OCI-LY7 (cell line): ENCODE data around the gene CBLN1. TPM values are rescaled to one million over a fixed set of nuclear protein-coding genes. Genes with fewer than 3 reads are reported as not detected.

Experiments used
- BruUV-seq: library from RNA; stranded (reverse); fragments of 400-500 nt; replicated peaks from 2 replicates; lab custom pipeline; 2021; lab: Mats Ljungman, UMichigan
- CTCF ChIA-PET: fragments of 300-600 bp; sonication (Branson Sonifier 250); formaldehyde crosslinking; loops from one replicate; lab custom pipeline; 2022; ENCODE audit warnings: antibody characterized with exemption; ENCODE audit not compliant: unreplicated experiment; lab: Charles Lee
- POLR2A ChIA-PET: fragments of 300-600 bp; sonication (Branson Sonifier 250); formaldehyde crosslinking; loops from one replicate; lab custom pipeline; 2022; ENCODE audit warnings: antibody characterized with exemption; lab: Charles Lee
- DNase-seq: peaks from one replicate; pipeline ENCODE4 v3.0.0-alpha.2; 2015; ENCODE audit warnings: low spot score
- H2AFZ ChIP-seq: fragments of 200-600 bp; sonication (generic), shearing (Covaris generic); 2 replicates; pipeline ENCODE4 v1.6.1; 2014; ENCODE audit warnings: mild to moderate bottlenecking, antibody characterized with exemption, low read length, moderate library complexity
- H3K27ac ChIP-seq: fragments of 200-600 bp; sonication (generic); 2 replicates; pipeline ENCODE4 v1.5.1; 2014; ENCODE audit warnings: mixed run types, low read depth, mild to moderate bottlenecking, moderate library complexity, low read length, inconsistent platforms; ENCODE audit not compliant: poor library complexity, severe bottlenecking
- H3K36me3 ChIP-seq: fragments of 200-600 bp; sonication (generic); 2 replicates; pipeline ENCODE4 v1.6.1; 2014; ENCODE audit warnings: mild to moderate bottlenecking, antibody characterized with exemption, low read length, moderate library complexity, mixed read lengths; ENCODE audit not compliant: insufficient read depth
- H3K4me1 ChIP-seq: fragments of 200-600 bp; sonication (generic); 2 replicates; pipeline ENCODE4 v1.5.1; 2014; ENCODE audit warnings: mild to moderate bottlenecking, low read length; ENCODE audit not compliant: insufficient read depth, poor library complexity, severe bottlenecking
- H3K4me2 ChIP-seq: fragments of 200-600 bp; sonication (generic); 2 replicates; pipeline ENCODE4 v1.6.1; 2014; ENCODE audit warnings: mild to moderate bottlenecking, low read length
- H3K4me3 ChIP-seq: fragments of 200-600 bp; sonication (generic); 2 replicates; pipeline ENCODE4 v1.5.1; 2014; ENCODE audit warnings: mild to moderate bottlenecking, low read depth, low read length; ENCODE audit not compliant: poor library complexity, severe bottlenecking
- H3K79me2 ChIP-seq: fragments of 200-600 bp; sonication (generic); 2 replicates; pipeline ENCODE4 v1.6.1; 2016; ENCODE audit warnings: low read depth, mild to moderate bottlenecking, low read length, moderate library complexity, mixed read lengths; ENCODE audit not compliant: insufficient read depth
- H3K9me2 ChIP-seq: fragments of 200-600 bp; sonication (generic); 2 replicates; pipeline ENCODE4 v1.6.1; 2016; ENCODE audit warnings: mild to moderate bottlenecking, low read length, mixed read lengths; ENCODE audit not compliant: insufficient read depth
- H3K9me3 ChIP-seq: fragments of 200-600 bp; sonication (generic); 2 replicates; pipeline ENCODE4 v1.6.1; 2014; ENCODE audit warnings: mild to moderate bottlenecking, mixed run types, low read length, mixed read lengths
- H4K20me1 ChIP-seq: fragments of 200-600 bp; sonication (generic); 2 replicates; pipeline ENCODE4 v1.6.1; 2014; ENCODE audit warnings: mild to moderate bottlenecking, antibody characterized with exemption, low read length, moderate library complexity, mixed read lengths; ENCODE audit not compliant: insufficient read depth
- EZH2phosphoT487 ChIP-seq: fragments of 200-600 bp; sonication (generic); IDR thresholded peaks from 2 replicates; pipeline ENCODE4 v1.6.1; 2018; ENCODE audit warnings: low read depth, borderline replicate concordance, mild to moderate bottlenecking, mixed run types, antibody characterized with exemption, low read length, moderate library complexity, mixed read lengths
- intact Hi-C: fragments of 100-400 bp; cut with micrococcal nuclease; formaldehyde crosslinking; loops from one replicate; pipeline ENCODE4 v1.10.0; 2022; ENCODE audit not compliant: unreplicated experiment
- total RNA-seq, 2 experiments: library from RNA; depleted of rRNA in 1 of 2; stranded (reverse); fragments of >200 nt in 1 of 2; shearing (Covaris generic) in 1 of 2; gene quantifications; 2 replicates each; pipeline ENCODE4 v1.2.3, GENCODE V29; 2014 to 2022
- TF ChIP-seq, protein P1 (sequence below): fragments of 200-600 bp; sonication (generic); conservative IDR thresholded peaks from 2 replicates; pipeline ENCODE4 v1.5.1; 2014; ENCODE audit warnings: mild to moderate bottlenecking, antibody characterized with exemption, low read length, moderate library complexity, mixed read lengths

The CBLN1 gene
- total RNA-seq, 2 experiments from 2014 or later = 1.4 to 2.9 TPM

DNA sequence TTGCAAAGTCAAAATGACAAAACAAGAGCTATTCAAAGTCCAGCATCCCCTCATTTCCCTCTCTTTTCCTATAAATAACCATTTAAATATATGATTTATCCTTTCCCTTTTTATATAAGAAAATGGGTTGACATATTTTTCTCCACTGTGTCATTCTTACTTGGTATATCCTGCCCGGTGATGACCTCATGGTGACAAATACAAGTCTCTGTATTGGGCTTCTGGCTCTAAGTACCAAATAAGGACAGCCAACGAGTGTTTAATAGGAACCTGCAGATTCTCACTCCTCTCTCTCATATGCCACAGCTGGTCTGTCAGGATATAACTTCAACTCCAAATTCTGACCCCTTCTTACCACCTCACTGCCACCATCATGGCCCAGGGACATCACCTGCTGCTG lies 25.5 kb upstream of the CBLN1 start:
- CTCF ChIA-PET = no interaction called here
- no TSS peak for BruUV-seq

DNA sequence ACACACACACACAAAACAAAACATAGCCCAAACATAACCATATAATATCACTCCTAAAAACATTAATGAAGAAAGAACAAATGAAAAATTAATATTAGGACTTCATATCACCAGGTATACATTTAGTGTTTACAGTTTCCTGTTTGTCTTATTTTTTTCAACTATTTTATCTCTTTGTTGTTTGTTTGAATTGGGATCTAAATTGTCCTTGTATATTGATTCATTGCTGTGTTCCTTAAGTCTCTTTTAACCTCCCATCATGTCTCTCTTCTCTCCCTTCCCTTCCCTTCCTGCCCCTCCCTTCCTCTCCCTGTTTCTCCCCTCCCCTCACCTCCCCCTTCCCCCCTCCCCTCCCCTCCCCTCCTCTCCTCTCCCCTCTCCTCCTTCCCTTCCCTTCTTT lies 23.8 kb upstream of the CBLN1 start:
- no peak for TF ChIP-seq EZH2phosphoT487
- TF ChIP-seq, protein P1, sequence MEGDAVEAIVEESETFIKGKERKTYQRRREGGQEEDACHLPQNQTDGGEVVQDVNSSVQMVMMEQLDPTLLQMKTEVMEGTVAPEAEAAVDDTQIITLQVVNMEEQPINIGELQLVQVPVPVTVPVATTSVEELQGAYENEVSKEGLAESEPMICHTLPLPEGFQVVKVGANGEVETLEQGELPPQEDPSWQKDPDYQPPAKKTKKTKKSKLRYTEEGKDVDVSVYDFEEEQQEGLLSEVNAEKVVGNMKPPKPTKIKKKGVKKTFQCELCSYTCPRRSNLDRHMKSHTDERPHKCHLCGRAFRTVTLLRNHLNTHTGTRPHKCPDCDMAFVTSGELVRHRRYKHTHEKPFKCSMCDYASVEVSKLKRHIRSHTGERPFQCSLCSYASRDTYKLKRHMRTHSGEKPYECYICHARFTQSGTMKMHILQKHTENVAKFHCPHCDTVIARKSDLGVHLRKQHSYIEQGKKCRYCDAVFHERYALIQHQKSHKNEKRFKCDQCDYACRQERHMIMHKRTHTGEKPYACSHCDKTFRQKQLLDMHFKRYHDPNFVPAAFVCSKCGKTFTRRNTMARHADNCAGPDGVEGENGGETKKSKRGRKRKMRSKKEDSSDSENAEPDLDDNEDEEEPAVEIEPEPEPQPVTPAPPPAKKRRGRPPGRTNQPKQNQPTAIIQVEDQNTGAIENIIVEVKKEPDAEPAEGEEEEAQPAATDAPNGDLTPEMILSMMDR = no peak
- no peaks in the 10 kb centered on the region for H3K9me2 ChIP-seq
- no peaks in the 10 kb centered on the region for H4K20me1 ChIP-seq
- no peaks in the 10 kb centered on the region for H3K36me3 ChIP-seq
- no peaks in the 10 kb centered on the region for H3K9me3 ChIP-seq
- H3K79me2 ChIP-seq = no peaks in the 10 kb centered on the region
- no peak overlapping the region for H3K27ac ChIP-seq
- POLR2A ChIA-PET = no interaction called here
- CTCF ChIA-PET = no interaction called here
- no peak for DNase-seq
- H3K4me1 ChIP-seq = no peaks in the 10 kb centered on the region
- no peak overlapping the region for H3K4me3 ChIP-seq
- H3K4me2 ChIP-seq = no peak overlapping the region
- intact Hi-C loops = no loop called here
- BruUV-seq = no TSS peak
- no peak overlapping the region for H2AFZ ChIP-seq

More for the DNA sequence above, 25.5 kb upstream of the CBLN1 start:
- Histone ChIP-seq H3K9me3 (no peaks in the 10 kb centered on the region), H4K20me1 (no peaks in the 10 kb centered on the region), H3K27ac (no peak overlapping the region), H2AFZ (no peak overlapping the region), H3K79me2 (no peaks in the 10 kb centered on the region), H3K4me1 (no peaks in the 10 kb centered on the region), H3K4me2 (no peak overlapping the region), H3K9me2 (no peaks in the 10 kb centered on the region), H3K4me3 (no peak overlapping the region), H3K36me3 (no peaks in the 10 kb centered on the region)
- POLR2A ChIA-PET = no interaction called here
- intact Hi-C loops = no loop called here
- TF ChIP-seq, protein P1 = no peak
- TF ChIP-seq EZH2phosphoT487 = no peak
- DNase-seq = no peak

DNA sequence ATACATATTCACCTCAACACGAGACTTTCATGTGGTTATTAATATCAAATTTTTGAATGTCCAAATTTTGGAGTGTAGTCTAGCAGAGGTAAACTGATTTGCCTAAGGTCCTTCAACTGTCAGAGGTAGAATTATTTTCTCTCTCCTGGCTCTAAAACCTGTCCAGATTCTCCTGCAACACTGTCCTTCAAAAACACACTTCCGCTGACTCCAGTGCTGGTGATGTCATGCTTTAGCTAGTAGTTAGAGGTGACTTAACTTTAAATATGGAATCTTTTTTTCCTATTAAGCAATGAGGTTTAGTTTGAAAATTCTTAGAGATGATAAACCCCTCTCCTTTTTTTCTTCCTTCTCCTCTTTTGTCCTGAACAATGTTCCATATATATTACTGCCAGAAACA lies 10.8 kb upstream of the CBLN1 start:
- intact Hi-C loops = no loop called here
- H3K9me3 ChIP-seq = no peaks in the 10 kb centered on the region
- no peaks in the 10 kb centered on the region for H4K20me1 ChIP-seq
- TF ChIP-seq, protein P1 = no peak
- no peak for TF ChIP-seq EZH2phosphoT487
- H3K4me3 ChIP-seq = no peak overlapping the region
- H3K79me2 ChIP-seq = no peaks in the 10 kb centered on the region
- H3K4me1 ChIP-seq = no peaks in the 10 kb centered on the region
- H3K36me3 ChIP-seq = no peaks in the 10 kb centered on the region
- H2AFZ ChIP-seq = no peak overlapping the region
- H3K4me2 ChIP-seq = no peak overlapping the region
- no TSS peak for BruUV-seq
- H3K9me2 ChIP-seq = no peaks in the 10 kb centered on the region
- H3K27ac ChIP-seq = no peak overlapping the region
- DNase-seq = no peak
- ChIA-PET POLR2A (no interaction called here), CTCF (no interaction called here)
